PC-9 (cell line): ENCODE measurements around the gene MERTK.

ENCODE experiments used
- CTCF ChIP-seq: fragments of 200-600 bp; sonication (generic); conservative IDR thresholded peaks from 2 replicates; pipeline ENCODE4 v1.6.1; 2017; ENCODE audit warnings: mixed run types, antibody characterized with exemption, mild to moderate bottlenecking, moderate library complexity
- EZH2 ChIP-seq: fragments of 200-600 bp; sonication (generic); IDR thresholded peaks from 2 replicates; pipeline ENCODE4 v1.8.0; 2017; ENCODE audit warnings: antibody characterized with exemption, low read depth

DNA sequence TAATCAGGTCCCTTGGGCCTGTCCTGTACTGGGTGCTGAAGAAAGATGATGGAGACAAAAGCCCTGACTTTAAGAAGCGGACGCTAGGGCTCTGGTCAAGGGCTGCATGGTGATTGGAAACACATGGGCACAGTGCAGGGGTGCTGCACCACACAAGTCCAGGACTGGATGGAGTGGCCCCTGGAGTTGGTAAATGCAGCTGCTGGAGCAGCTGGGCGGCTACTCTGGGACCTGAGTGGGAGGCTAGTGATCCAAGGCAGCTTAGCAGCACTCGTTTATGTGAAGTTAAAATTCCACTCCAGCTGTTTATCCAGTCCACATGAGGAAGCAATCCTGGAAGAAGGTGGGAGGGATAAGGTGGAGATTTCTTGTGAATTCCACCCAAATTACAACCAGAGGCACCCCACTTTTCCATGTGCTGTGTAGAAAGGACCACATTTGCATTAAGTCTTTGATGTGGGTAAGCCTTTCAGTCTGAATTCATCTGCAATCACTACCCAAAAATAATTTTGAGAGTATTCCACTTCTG, 24.9 kb downstream of the MERTK start:
- TF ChIP-seq CTCF (no peak), EZH2 (no peak)
